ENCODE results near the gene CYFIP1. TPM values are rescaled to one million over a fixed set of nuclear protein-coding genes. Genes with fewer than 3 reads are reported as not detected.

Gene CYFIP1
- total and polyA plus RNA-seq, 2 of the 13 experiments (the other 11 are each of a cell fraction or from before 2014, with no cell fraction given): 38.1 to 58.3 TPM

DNA sequence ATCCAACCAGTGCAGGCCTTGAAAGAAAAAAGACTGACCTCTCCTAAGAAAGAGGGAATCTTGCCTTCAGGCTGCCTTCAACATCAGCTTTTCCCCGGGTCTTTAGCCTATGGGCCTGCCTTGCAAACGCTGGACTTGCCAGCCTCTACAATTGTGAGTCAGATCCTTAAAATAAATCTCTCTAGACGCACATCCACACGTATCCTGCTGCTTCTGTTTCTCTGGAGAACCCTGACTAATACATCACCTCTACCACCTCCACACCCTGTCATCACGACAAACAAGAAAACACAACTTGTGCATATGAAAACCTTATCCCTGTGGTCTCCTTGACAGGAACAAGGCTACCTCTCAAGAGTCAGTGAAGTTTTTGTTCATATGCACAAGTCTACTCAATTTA lies 11.8 kb downstream of the CYFIP1 start:
- POLR2A ChIA-PET: no interaction called here

DNA sequence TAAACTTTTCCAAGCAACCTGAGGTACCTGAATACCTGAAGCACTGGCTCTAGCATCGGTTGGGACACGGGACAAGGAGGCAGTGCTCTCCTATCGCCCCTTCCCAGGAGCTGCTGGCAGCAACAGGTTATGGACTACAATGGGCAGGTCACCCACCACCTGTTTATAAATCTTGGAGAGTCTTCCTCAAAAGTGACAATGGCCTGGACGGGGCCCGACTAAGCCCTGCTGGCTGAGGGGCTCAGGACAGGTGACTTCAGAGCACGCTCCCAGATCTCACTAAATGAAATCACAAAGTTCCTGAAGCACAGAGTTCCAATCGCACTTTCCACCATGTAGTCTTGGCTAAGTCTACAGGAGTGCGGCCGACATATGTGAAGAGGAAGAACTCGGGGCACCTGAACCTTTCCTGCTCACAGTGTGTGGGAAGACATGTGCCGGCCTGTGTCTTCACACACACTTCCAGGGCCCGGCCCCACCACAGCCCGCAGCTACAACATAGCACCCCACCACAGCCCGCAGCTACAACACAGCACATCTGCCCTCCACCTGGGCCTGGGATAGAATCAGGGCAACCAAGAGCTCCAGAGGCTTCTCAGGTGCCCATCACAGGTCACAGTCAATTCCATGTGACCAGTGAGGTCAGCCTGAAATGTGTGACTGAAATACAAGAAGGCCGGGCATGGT lies 12.9 kb downstream of the CYFIP1 start:
- ATAC-seq: no peak
- no peak for FAIRE-seq
- Histone ChIP-seq H3K36me3 (replicated peaks in 1 of 2; ENCODE audit: control insufficient read depth in 1 of 2, insufficient read depth in 2 of 2, low read length in 2 of 2) (peaks cover 3% of the 10 kb centered on the region in 2 experiments; a peak in 1 of 5 replicates), H3K9me3 (ENCODE audit: low read length) (no peaks in the 10 kb centered on the region), H3K9ac (ENCODE audit: insufficient read depth, low read depth, low read length) (no peak overlapping the region), H3K4me3 (replicated peaks in 1 of 3; ENCODE audit: insufficient read depth in 1 of 3, low read depth in 2 of 3, low read length in 3 of 3) (no peak overlapping the region), H2AFZ (ENCODE audit: low read length) (no peak overlapping the region), H3K27ac (ENCODE audit: extremely low read length, insufficient read depth, low read length) (no peak overlapping the region), H4K20me1 (ENCODE audit: insufficient read depth, low read length) (peaks cover 10% of the 10 kb centered on the region; the same call in 1 of the 2 replicates), H3K4me1 (ENCODE audit: insufficient read depth, low read length) (peaks cover 7% of the 10 kb centered on the region; the same call in 1 of the 2 replicates), H3K27me3 (ENCODE audit: control insufficient read depth in 1 of 2, insufficient read depth in 2 of 2, low read length in 2 of 2) (no peaks in the 10 kb centered on the region), H3K79me2 (ENCODE audit: insufficient read depth, low read length) (peaks cover 78% of the 10 kb centered on the region), H3K4me2 (ENCODE audit: low read depth, low read length) (no peak overlapping the region)
- WGBS (ENCODE audit: low lambda C conversion rate): 97% methylated on average over 7 of the region's 15 CpGs
- DNase-seq (ENCODE audit: low spot score): no peak
- intact Hi-C loops (cut with micrococcal nuclease; ENCODE audit: unreplicated experiment): no loop called here
- BruUV-seq (replicated peaks): no TSS peak
- POLR2A ChIA-PET: no interaction called here
- in situ Hi-C loops (cut with HindIII; ENCODE audit: extremely low pct_ligation_motif_present, low pct_unique_long_range_greater_than_20kb): no loop called here
- CTCF ChIA-PET (ENCODE audit: low intra/inter-chr PET ratio, low total read pairs): no interaction called here
- TF ChIP-seq, protein P1, sequence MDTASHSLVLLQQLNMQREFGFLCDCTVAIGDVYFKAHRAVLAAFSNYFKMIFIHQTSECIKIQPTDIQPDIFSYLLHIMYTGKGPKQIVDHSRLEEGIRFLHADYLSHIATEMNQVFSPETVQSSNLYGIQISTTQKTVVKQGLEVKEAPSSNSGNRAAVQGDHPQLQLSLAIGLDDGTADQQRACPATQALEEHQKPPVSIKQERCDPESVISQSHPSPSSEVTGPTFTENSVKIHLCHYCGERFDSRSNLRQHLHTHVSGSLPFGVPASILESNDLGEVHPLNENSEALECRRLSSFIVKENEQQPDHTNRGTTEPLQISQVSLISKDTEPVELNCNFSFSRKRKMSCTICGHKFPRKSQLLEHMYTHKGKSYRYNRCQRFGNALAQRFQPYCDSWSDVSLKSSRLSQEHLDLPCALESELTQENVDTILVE (CRISPR knock-in tag; IDR thresholded peaks at IDR 0.05): no peak
- no peak for TF ChIP-seq CBX5 (CRISPR knock-in tag; IDR thresholded peaks at IDR 0.05; ENCODE audit: borderline replicate concordance)
- TF ChIP-seq, protein P2, sequence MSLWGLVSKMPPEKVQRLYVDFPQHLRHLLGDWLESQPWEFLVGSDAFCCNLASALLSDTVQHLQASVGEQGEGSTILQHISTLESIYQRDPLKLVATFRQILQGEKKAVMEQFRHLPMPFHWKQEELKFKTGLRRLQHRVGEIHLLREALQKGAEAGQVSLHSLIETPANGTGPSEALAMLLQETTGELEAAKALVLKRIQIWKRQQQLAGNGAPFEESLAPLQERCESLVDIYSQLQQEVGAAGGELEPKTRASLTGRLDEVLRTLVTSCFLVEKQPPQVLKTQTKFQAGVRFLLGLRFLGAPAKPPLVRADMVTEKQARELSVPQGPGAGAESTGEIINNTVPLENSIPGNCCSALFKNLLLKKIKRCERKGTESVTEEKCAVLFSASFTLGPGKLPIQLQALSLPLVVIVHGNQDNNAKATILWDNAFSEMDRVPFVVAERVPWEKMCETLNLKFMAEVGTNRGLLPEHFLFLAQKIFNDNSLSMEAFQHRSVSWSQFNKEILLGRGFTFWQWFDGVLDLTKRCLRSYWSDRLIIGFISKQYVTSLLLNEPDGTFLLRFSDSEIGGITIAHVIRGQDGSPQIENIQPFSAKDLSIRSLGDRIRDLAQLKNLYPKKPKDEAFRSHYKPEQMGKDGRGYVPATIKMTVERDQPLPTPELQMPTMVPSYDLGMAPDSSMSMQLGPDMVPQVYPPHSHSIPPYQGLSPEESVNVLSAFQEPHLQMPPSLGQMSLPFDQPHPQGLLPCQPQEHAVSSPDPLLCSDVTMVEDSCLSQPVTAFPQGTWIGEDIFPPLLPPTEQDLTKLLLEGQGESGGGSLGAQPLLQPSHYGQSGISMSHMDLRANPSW (CRISPR knock-in tag; IDR thresholded peaks at IDR 0.05; ENCODE audit: borderline replicate concordance): no peak
- TF ChIP-seq CBX2 (IDR thresholded peaks at IDR 0.05; ENCODE audit: low read depth, low read length): no peak
- no peak for TF ChIP-seq CBX2 (CRISPR knock-in tag; IDR thresholded peaks at IDR 0.05; ENCODE audit: low read depth)
- no peak for TF ChIP-seq ZNF543 (CRISPR knock-in tag; IDR thresholded peaks at IDR 0.05)
- TF ChIP-seq, protein P3, sequence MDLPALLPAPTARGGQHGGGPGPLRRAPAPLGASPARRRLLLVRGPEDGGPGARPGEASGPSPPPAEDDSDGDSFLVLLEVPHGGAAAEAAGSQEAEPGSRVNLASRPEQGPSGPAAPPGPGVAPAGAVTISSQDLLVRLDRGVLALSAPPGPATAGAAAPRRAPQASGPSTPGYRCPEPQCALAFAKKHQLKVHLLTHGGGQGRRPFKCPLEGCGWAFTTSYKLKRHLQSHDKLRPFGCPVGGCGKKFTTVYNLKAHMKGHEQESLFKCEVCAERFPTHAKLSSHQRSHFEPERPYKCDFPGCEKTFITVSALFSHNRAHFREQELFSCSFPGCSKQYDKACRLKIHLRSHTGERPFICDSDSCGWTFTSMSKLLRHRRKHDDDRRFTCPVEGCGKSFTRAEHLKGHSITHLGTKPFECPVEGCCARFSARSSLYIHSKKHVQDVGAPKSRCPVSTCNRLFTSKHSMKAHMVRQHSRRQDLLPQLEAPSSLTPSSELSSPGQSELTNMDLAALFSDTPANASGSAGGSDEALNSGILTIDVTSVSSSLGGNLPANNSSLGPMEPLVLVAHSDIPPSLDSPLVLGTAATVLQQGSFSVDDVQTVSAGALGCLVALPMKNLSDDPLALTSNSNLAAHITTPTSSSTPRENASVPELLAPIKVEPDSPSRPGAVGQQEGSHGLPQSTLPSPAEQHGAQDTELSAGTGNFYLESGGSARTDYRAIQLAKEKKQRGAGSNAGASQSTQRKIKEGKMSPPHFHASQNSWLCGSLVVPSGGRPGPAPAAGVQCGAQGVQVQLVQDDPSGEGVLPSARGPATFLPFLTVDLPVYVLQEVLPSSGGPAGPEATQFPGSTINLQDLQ (CRISPR knock-in tag; IDR thresholded peaks at IDR 0.05): no peak
- no peak for TF ChIP-seq ZNF552 (CRISPR knock-in tag; IDR thresholded peaks at IDR 0.05; ENCODE audit: borderline replicate concordance)
- TF ChIP-seq, protein P4, sequence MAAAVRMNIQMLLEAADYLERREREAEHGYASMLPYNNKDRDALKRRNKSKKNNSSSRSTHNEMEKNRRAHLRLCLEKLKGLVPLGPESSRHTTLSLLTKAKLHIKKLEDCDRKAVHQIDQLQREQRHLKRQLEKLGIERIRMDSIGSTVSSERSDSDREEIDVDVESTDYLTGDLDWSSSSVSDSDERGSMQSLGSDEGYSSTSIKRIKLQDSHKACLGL (CRISPR knock-in tag; IDR thresholded peaks at IDR 0.05): no peak
- TF ChIP-seq ZNF263 (CRISPR knock-in tag; IDR thresholded peaks at IDR 0.05): no peak

More for the DNA sequence above, 11.8 kb downstream of the CYFIP1 start:
- intact Hi-C loops (cut with micrococcal nuclease; ENCODE audit: unreplicated experiment): no loop called here
- Histone ChIP-seq H3K27ac (ENCODE audit: extremely low read length, insufficient read depth, low read length) (no peak overlapping the region), H4K20me1 (ENCODE audit: insufficient read depth, low read length) (peaks cover 7% of the 10 kb centered on the region; the same call in 1 of the 2 replicates), H3K4me1 (ENCODE audit: insufficient read depth, low read length) (peaks cover 18% of the 10 kb centered on the region), H3K4me3 (replicated peaks in 1 of 3; ENCODE audit: insufficient read depth in 1 of 3, low read depth in 2 of 3, low read length in 3 of 3) (no peak overlapping the region), H3K36me3 (replicated peaks in 1 of 2; ENCODE audit: control insufficient read depth in 1 of 2, insufficient read depth in 2 of 2, low read length in 2 of 2) (peaks cover 3% of the 10 kb centered on the region in 2 experiments; a peak in 1 of 5 replicates), H3K9me3 (ENCODE audit: low read length) (no peaks in the 10 kb centered on the region), H3K27me3 (ENCODE audit: control insufficient read depth in 1 of 2, insufficient read depth in 2 of 2, low read length in 2 of 2) (no peaks in the 10 kb centered on the region), H3K9ac (ENCODE audit: insufficient read depth, low read depth, low read length) (no peak overlapping the region), H3K4me2 (ENCODE audit: low read depth, low read length) (no peak overlapping the region), H2AFZ (ENCODE audit: low read length) (no peak overlapping the region), H3K79me2 (ENCODE audit: insufficient read depth, low read length) (peaks cover 80% of the 10 kb centered on the region)
- FAIRE-seq (no peak), DNase-seq (ENCODE audit: low spot score) (no peak), ATAC-seq (no peak)
- no peak for TF ChIP-seq HIVEP1 (CRISPR knock-in tag; IDR thresholded peaks at IDR 0.05)
- in situ Hi-C loops (cut with HindIII; ENCODE audit: extremely low pct_ligation_motif_present, low pct_unique_long_range_greater_than_20kb): no loop called here
- WGBS (ENCODE audit: low lambda C conversion rate): 88% methylated on average over 5 of the region's 5 CpGs
- no TSS peak for BruUV-seq (replicated peaks)
- CTCF ChIA-PET (ENCODE audit: low intra/inter-chr PET ratio, low total read pairs): no interaction called here
